Neural cell (in vitro differentiated cells): ENCODE measurements around the gene RERE.

ENCODE experiments used
- EP300 ChIP-seq: fragments of 450-650 bp; conservative IDR thresholded peaks from 2 replicates; pipeline ENCODE4 v1.6.1; 2014; ENCODE audit warnings: antibody characterized with exemption, mild to moderate bottlenecking, moderate library complexity; ENCODE audit not compliant: poor library complexity, severe bottlenecking
- POLR2AphosphoS5 ChIP-seq: IDR thresholded peaks from 2 replicates; pipeline ENCODE4 v1.6.1; 2012
- TF ChIP-seq, protein P1 (sequence below): fragments of 450-650 bp; IDR thresholded peaks from 2 replicates; pipeline ENCODE4 v1.5.1; 2014; ENCODE audit warnings: antibody characterized with exemption, mild to moderate bottlenecking, moderate library complexity; ENCODE audit not compliant: poor library complexity, severe bottlenecking

DNA sequence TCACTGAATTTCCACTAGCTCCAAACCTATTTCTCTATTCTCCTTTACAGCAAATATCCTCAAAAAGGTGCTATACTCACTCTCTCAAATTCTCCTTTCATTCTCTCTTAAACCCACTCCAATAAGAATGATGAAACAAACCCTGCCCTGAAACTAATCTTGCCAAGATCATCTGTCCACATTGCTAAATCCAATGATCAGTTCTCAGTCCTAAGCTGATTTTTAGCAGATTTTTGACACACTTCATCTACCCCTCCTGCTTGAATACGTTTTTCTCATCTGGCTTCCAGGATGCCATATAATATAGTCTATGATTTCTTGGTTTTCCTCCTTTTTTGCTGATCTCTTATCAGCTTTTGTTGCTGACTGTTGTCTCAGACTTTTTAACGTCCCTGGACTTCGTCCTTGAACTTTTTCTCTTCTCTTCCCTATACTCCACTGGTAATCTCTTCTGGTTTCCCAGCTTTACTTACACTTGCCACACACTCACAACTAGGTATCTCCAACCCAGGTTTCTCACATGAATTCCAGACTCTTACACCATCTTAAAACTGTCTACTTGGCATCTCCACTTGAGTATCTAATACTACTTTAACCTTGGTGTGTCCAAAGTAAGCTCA, 35.3 kb downstream of the RERE start:
- TF ChIP-seq POLR2AphosphoS5, result no peak
- TF ChIP-seq, protein P1, sequence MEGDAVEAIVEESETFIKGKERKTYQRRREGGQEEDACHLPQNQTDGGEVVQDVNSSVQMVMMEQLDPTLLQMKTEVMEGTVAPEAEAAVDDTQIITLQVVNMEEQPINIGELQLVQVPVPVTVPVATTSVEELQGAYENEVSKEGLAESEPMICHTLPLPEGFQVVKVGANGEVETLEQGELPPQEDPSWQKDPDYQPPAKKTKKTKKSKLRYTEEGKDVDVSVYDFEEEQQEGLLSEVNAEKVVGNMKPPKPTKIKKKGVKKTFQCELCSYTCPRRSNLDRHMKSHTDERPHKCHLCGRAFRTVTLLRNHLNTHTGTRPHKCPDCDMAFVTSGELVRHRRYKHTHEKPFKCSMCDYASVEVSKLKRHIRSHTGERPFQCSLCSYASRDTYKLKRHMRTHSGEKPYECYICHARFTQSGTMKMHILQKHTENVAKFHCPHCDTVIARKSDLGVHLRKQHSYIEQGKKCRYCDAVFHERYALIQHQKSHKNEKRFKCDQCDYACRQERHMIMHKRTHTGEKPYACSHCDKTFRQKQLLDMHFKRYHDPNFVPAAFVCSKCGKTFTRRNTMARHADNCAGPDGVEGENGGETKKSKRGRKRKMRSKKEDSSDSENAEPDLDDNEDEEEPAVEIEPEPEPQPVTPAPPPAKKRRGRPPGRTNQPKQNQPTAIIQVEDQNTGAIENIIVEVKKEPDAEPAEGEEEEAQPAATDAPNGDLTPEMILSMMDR, result no peak
- no peak for TF ChIP-seq EP300
